ENCODE results near the gene SPON1. TPM values are rescaled to one million over a fixed set of nuclear protein-coding genes. Genes with fewer than 3 reads are reported as not detected.

The SPON1 gene
- total and polyA plus RNA-seq, 10 of the 15 experiments (the other 5 are each of a cell fraction or from before 2014, with no cell fraction given), result 0.13 to 1.1 (median 0.18) TPM; not detected in 5

- ChIA-PET POLR2A (no interaction called here), CTCF (no interaction called here), RAD21 (ENCODE audit: unreplicated experiment) (no interaction called here), SMC1A (ENCODE audit: uncharacterized antibody, unreplicated experiment) (no interaction called here)
- H3K9ac ChIP-seq (ENCODE audit: control insufficient read depth, insufficient read depth, low read length), result no peak overlapping the region
- H4K20me1 ChIP-seq (ENCODE audit: control insufficient read depth, insufficient read depth), result no peaks in the 10 kb centered on the region
- H2AFZ ChIP-seq (ENCODE audit: control insufficient read depth, low read depth, low read length), result no peak overlapping the region
- ATAC-seq (no peak), FAIRE-seq (no peak), DNase-seq (ENCODE audit: low read depth, low spot score) (no peak)
- BruUV-seq (replicated peaks), result no TSS peak
- no peak overlapping the region for H3K27ac ChIP-seq (ENCODE audit: control insufficient read depth, insufficient read depth)
- no peaks in the 10 kb centered on the region; a peak in 1 of 4 replicates for H3K27me3 ChIP-seq (replicated peaks in 1 of 2; ENCODE audit: control insufficient read depth in 2 of 2, insufficient read depth in 2 of 2, low read length in 1 of 2)
- H3K4me2 ChIP-seq (ENCODE audit: control insufficient read depth, insufficient read depth), result no peak overlapping the region
- 39% methylated on average over 6 of the region's 6 CpGs for WGBS (ENCODE audit: insufficient coverage, insufficient replicate concordance, low lambda C conversion rate, missing lambda C conversion rate)
- no peaks in the 10 kb centered on the region for H3K9me3 ChIP-seq (replicated peaks; ENCODE audit: control insufficient read depth, insufficient read depth, low read length)
- H3K4me3 ChIP-seq, result no peak overlapping the region
- no peaks in the 10 kb centered on the region for H3K79me2 ChIP-seq (ENCODE audit: control insufficient read depth, insufficient read depth, low read length)
- in situ Hi-C loops (cut with MboI), result no loop called here
- intact Hi-C loops (cut with micrococcal nuclease; ENCODE audit: unreplicated experiment), result no loop called here
- no peaks in the 10 kb centered on the region for H3K36me3 ChIP-seq (ENCODE audit: control insufficient read depth in 2 of 2, insufficient read depth in 2 of 2, low read length in 1 of 2)
- no peaks in the 10 kb centered on the region for H3K4me1 ChIP-seq (ENCODE audit: control insufficient read depth, insufficient read depth, low read length)
- TF ChIP-seq WRNIP1 (IDR thresholded peaks at IDR 0.05; ENCODE audit: borderline replicate concordance, low read depth, low read length) (no peak), EED (IDR thresholded peaks at IDR 0.05; ENCODE audit: low read depth) (no peak), NRF1 (conservative IDR thresholded peaks at IDR 0.05; ENCODE audit: low read depth, low read length) (no peak), EP300 (IDR thresholded peaks at IDR 0.05; ENCODE audit: borderline replicate concordance in 1 of 2, control insufficient read depth in 1 of 2, low read depth in 2 of 2, low read length in 2 of 2) (no peak), CHD1 (IDR thresholded peaks at IDR 0.05; ENCODE audit: low read depth, low read length) (no peak), RELA (IDR thresholded peaks at IDR 0.05; ENCODE audit: borderline replicate concordance, partially characterized antibody) (no peak), RUNX3 (IDR thresholded peaks at IDR 0.05; ENCODE audit: low read length) (no peak), CUX1 (IDR thresholded peaks at IDR 0.05; ENCODE audit: insufficient replicate concordance, low read depth, low read length) (no peak), ESRRA (IDR thresholded peaks at IDR 0.05; ENCODE audit: low read length) (no peak), DPF2 (IDR thresholded peaks at IDR 0.05) (no peak), SMAD5 (IDR thresholded peaks at IDR 0.05; ENCODE audit: low read depth) (no peak), RB1 (IDR thresholded peaks at IDR 0.05; ENCODE audit: borderline replicate concordance) (no peak), SRF (IDR thresholded peaks at IDR 0.05; ENCODE audit: low read depth in 2 of 2, low read length in 2 of 2) (no peak), TAF1 (IDR thresholded peaks at IDR 0.05; ENCODE audit: borderline replicate concordance, low read depth, low read length) (no peak), JUND (IDR thresholded peaks at IDR 0.05; ENCODE audit: low read depth, low read length) (no peak), SMC3 (IDR thresholded peaks at IDR 0.05; ENCODE audit: borderline replicate concordance, low read length) (no peak)
- TF ChIP-seq, protein P1, sequence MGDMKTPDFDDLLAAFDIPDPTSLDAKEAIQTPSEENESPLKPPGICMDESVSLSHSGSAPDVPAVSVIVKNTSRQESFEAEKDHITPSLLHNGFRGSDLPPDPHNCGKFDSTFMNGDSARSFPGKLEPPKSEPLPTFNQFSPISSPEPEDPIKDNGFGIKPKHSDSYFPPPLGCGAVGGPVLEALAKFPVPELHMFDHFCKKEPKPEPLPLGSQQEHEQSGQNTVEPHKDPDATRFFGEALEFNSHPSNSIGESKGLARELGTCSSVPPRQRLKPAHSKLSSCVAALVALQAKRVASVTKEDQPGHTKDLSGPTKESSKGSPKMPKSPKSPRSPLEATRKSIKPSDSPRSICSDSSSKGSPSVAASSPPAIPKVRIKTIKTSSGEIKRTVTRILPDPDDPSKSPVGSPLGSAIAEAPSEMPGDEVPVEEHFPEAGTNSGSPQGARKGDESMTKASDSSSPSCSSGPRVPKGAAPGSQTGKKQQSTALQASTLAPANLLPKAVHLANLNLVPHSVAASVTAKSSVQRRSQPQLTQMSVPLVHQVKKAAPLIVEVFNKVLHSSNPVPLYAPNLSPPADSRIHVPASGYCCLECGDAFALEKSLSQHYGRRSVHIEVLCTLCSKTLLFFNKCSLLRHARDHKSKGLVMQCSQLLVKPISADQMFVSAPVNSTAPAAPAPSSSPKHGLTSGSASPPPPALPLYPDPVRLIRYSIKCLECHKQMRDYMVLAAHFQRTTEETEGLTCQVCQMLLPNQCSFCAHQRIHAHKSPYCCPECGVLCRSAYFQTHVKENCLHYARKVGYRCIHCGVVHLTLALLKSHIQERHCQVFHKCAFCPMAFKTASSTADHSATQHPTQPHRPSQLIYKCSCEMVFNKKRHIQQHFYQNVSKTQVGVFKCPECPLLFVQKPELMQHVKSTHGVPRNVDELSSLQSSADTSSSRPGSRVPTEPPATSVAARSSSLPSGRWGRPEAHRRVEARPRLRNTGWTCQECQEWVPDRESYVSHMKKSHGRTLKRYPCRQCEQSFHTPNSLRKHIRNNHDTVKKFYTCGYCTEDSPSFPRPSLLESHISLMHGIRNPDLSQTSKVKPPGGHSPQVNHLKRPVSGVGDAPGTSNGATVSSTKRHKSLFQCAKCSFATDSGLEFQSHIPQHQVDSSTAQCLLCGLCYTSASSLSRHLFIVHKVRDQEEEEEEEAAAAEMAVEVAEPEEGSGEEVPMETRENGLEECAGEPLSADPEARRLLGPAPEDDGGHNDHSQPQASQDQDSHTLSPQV (IDR thresholded peaks at IDR 0.05), result no peak
Observed at GRCh38 chr11:14081581-14082231, 119.2 kb downstream of the SPON1 start.
